Measurements from ENCODE around the gene TGFBR2.

TGFBR2 gene

GRCh38 chr3:30676424-30677346, 70.3 kb downstream of the TGFBR2 start:
- no peak for DNase-seq

DNA sequence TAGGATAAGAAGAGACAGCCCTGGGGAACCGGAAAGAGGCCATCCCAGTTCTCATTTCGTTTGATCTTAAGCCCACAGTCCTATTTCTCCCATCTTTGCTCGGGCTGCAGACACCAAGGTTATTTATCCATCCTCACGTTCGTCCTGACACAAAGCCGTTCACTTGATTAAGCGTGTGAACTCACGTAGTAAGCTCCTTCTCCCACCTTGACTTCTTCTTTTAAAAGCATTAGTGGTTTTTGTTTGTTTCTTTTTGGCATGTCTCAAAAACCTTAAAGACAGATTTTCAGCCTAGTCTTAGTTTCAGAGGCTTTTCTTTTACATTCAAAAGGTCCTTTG, 70.9 kb downstream of the TGFBR2 start:
- no peak for DNase-seq

GRCh38 chr3:30679045-30679444, 72.6 kb downstream of the TGFBR2 start:
- no peak for DNase-seq

DNA sequence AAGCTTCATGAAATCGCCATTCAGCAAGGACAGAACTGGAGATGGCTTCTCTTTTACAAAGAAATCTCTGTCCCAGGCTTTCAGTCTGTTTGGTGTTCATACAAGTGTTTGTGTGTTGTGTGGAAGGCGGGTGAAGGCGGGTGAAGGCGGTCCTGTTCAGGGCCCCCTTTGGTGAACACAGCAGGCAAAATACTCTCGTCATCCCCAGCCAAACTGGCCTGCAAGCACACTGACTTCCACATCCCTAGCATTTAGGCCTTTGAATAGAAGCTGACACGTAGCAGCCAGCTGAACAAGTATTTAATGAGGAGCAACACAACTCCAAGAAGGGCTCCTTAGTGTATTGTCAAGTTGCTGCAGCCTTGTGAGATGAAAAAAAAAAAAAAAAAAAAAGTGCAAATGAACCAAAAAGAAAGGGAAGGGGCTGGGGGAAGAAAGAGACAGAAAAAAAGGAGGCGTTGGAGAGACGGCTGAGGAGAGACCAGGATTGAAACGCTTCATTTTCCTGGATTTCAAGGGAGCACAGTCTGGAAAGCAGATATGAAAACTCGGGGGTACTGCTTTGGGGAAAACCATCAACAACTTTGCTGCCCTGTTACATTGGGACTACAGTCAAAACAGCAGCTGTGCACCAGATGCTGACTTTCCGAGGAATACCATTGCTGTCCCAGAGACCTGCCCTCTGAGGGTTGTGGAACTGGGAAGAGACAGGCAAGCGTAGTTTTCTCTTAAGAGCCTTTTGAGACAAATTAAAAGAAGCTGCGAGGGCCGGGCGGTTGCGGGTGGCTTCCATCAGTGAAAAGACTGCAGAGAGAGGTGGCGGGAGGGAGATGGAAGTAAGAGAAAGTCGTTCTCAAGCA, 74.6 kb downstream of the TGFBR2 start:
- no peak for DNase-seq

DNA sequence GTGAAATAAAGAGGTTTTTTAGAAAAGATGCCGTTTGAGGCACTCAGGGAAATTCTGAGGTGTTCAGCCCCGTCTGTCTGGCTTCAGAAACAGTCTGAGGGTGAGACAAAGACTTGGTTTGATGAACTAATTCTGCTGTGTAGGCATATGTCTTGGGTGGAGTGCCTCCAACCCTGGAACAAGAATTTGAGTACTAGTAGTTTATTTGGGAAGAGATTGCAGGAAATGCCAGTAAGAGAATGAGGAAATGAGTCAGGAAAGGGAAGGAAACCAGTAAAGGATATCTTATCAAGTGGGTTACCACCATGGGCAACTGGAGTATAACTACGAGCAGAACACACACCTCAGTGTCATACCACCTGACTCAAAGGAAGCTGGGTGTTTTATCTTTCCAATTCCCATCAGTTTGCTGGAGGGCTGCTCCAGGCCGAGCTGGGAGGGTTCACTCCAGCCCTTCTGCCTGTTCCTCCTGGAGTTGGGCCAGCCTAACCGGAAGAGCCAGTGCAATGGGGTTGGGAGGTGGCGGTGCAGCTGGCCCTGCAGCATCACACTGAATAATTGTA, 75.3 kb downstream of the TGFBR2 start:
- no peak for DNase-seq

DNA sequence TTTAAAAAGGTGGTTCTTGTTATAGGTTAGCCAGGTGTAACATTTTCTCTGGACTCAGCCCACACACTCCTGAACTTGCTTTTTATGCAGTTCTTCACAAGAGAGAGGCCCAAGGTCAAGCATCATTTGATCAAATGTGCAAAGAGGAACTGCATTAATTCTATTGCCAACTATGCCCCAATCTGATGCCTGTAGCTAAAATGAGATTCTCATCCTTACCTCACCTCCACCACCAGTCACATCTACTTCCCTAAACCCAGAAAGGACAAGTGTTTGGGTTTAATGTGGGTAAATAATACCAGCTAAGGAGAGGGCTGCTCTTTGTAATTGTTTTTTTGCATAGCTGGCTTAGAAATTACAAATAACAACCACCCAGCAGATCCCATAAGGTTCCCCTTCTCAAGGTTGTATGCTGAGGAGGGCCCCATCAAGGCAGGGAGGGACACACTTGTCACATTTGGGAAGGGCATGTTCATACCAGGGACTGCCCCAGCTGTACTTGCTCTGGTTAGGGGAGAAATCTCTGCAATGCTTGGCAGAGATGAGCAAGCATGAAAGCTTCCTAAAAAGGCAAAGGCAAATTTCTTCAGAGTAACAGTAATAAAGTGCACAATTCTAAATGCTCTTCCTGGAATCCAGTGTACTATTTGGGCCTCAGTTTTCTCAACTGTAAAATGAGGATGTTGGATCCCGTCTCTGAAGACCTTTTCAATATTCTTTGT, 76.2 kb downstream of the TGFBR2 start:
- DNase-seq = no peak

- DNase-seq = no peak
These were observed 77.4 kb downstream of the TGFBR2 start for GRCh38 chr3:30683769-30684168.

- DNase-seq = no peak
These were observed 78.0 kb downstream of the TGFBR2 start for GRCh38 chr3:30684356-30684755.

DNA sequence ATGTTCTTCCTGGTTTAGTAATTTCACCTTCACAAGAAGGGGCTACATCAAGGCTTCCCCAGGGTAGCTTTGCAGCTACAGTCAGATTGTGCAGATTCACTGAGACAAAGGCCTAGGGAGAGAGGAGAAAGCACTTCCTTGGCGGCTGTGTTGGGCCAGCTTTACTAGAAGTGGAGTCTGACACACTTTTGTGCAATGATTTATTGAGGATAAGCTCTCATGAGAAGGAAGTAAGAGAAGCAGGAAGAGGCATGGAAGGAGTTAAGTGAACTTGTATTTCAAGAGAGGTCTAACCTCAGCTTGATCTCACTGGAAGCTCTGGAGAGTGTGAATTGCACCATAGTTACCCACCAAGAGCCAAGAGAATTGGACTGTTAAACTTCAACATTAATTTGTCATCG, 78.9 kb downstream of the TGFBR2 start:
- DNase-seq = no peak

DNA sequence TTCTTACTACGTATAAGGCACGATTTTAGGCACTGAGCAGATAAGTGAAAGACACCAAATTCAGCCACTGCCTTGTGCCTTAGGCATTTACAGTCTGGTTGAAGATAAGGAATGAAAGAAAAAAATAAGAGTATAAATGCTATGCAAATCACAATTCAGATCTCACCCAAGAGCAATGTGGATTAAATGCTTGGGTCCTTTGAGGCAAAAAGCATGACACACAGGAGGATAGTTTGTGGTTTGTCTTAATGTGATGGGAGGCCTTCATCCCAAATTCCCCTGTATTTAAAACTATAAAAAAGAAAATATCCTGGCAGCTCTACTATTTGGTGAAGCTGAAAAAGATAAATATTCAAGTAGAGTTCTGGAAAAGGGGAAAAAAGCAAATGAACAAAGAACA, 79.8 kb downstream of the TGFBR2 start:
- DNase-seq = no peak

DNA sequence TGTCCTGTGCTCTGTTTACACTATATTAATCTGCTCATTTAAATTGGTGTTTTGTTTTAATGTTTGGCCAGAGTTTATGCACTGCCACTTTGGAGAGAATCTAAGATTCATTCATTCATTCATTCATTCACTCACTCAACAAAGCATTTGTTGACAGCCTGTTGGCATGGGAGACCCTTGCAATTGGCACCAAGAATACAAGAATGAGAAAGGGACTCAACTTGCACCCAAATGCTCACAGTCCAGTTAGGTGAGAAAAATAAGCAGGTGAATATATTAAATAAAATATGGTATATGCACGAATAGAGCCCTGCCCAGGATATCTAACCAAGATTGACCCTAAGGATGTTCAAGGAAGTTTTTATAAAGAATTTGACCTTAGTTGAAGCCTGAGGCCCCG, 80.4 kb downstream of the TGFBR2 start:
- DNase-seq = no peak

DNA sequence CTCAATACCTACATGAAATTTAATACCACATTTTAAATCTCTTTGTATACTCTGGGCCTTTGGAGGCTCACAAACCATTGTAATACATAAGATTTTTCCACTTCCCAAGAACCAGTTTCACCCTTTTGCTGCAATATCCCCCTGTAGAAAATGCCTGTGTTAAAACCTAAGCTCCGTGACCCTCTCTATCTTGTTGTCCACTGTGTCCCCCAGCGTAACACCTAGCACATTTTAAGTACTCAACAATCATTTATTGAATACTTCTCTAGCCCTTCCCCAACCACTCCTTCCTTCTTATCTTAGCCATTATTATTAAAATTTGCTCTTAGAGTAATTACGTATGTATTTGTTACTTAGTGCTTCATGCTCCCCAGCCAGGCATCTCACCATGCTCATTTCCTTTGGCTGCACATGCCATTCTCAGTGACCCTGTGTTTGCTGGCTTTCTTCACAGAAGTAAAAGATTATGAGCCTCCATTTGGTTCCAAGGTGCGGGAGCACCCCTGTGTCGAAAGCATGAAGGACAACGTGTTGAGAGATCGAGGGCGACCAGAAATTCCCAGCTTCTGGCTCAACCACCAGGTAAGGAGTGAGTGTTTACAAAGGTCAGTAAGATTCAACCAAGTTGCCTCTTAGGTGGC, 81.6 kb downstream of the TGFBR2 start:
- no peak for DNase-seq

DNA sequence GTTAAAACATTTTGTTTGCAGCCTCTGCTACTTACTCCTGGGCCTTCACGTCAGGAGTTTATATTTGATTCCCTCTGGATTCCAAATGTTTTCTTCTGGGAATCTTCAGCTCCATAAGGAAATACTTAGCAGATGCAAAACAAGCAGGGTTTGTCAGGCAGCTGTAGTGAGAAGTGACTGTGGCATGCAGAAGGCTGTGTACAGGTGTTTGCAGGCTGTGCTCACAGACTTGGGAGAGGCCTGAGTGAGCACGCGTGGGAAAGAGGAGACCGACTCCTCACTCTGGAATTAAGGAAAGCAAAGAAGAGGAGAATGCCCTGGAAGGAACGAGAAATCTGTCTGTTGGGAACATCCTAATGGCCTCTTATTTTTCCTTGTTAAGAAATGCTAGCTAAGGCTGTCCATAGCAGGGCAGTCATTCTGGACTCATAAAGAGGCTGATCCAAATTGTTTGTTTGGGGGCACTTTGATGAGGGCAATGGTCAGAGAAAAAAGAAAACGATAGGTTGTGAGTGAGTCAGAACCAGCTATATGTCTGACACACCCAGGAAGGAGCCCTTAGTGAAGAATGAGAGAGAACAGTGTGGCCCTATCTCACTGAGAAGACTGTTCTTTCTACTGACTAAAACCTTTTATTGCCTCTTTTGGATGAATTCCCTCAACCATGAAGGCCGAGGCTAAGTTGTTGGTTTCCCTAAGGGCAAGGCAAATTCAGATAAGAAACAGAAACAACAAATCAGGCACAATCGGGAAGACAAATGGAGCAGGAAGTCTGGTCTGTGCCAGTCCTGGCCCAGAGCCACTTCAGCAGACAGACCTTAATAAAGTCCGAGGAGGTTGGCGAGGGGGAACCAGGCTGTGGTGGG, 82.6 kb downstream of the TGFBR2 start:
- DNase-seq = no peak

DNA sequence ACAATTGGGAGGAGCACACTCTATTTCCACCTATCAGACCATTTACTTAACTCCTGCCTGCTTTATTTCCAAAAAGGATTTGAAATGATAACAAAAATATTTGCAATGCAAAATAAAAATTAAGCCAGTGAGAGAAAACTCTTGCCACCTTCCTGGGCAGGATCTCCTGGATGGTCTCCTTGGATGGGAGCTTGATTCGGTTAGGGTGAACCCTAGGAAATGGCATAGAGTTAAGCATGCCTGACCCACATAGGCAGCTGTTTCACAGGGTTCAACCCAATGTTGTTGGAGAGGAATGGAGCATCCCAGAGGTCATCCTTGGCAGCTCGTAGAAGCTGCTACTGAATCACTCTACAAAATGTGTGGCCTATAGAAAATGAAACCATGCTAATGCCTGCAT, 83.8 kb downstream of the TGFBR2 start:
- no peak for DNase-seq

DNA sequence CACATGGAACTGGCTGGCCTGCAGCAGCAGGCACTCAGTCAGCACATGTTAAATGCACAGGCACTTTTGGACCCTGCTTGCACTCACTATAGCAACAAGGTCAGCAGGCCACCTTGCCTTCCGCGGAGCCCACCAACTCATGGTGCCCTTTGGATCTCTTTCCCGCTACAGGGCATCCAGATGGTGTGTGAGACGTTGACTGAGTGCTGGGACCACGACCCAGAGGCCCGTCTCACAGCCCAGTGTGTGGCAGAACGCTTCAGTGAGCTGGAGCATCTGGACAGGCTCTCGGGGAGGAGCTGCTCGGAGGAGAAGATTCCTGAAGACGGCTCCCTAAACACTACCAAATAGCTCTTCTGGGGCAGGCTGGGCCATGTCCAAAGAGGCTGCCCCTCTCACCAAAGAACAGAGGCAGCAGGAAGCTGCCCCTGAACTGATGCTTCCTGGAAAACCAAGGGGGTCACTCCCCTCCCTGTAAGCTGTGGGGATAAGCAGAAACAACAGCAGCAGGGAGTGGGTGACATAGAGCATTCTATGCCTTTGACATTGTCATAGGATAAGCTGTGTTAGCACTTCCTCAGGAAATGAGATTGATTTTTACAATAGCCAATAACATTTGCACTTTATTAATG, 85.0 kb downstream of the TGFBR2 start:
- no peak for DNase-seq

DNA sequence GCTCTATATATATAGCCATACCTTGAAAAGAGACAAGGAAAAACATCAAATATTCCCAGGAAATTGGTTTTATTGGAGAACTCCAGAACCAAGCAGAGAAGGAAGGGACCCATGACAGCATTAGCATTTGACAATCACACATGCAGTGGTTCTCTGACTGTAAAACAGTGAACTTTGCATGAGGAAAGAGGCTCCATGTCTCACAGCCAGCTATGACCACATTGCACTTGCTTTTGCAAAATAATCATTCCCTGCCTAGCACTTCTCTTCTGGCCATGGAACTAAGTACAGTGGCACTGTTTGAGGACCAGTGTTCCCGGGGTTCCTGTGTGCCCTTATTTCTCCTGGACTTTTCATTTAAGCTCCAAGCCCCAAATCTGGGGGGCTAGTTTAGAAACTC, 85.5 kb downstream of the TGFBR2 start:
- no peak for DNase-seq

- DNase-seq = no peak
These were observed 86.2 kb downstream of the TGFBR2 start for GRCh38 chr3:30692498-30693130.

DNA sequence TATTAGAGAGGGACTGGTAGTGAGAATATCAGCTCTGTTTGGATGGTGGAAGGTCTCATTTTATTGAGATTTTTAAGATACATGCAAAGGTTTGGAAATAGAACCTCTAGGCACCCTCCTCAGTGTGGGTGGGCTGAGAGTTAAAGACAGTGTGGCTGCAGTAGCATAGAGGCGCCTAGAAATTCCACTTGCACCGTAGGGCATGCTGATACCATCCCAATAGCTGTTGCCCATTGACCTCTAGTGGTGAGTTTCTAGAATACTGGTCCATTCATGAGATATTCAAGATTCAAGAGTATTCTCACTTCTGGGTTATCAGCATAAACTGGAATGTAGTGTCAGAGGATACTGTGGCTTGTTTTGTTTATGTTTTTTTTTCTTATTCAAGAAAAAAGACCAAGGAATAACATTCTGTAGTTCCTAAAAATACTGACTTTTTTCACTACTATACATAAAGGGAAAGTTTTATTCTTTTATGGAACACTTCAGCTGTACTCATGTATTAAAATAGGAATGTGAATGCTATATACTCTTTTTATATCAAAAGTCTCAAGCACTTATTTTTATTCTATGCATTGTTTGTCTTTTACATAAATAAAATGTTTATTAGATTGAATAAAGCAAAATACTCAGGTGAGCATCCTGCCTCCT, 87.2 kb downstream of the TGFBR2 start:
- DNase-seq = peak; percentile 77

DNA sequence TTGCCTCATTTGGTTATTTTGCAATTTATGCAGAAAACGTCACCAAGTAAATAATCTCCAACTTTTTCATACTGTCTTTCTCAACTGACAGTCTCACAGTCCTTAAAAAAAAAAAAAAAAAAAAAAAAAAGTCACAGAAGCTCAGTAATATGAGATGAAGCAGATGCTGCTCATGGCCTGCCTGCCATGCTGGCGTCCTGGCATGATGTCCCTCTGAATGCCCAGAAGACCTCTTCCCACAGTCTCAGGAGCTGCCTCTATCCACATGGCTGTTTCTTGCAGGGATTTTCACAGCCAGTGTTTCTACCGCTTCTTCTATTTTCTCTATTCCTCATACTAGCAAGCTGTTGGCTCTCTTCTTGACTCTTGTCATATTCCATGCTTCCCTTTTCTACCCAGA, 87.7 kb downstream of the TGFBR2 start:
- no peak for DNase-seq

GRCh38 chr3:30694668-30695067, 88.3 kb downstream of the TGFBR2 start:
- DNase-seq = no peak
